IMR-90 (cell line): Measurements from ENCODE around the gene EML1.

Experiments used
- CTCF ChIP-seq: conservative IDR thresholded peaks from 2 replicates; pipeline ENCODE4 v1.5.1; 2012; ENCODE audit warnings: mild to moderate bottlenecking, low read depth, low read length, improper control_type of control experiment
- FOS ChIP-seq: fragments of 150-350 bp; IDR thresholded peaks from 2 replicates; pipeline ENCODE4 v1.6.1; 2016; ENCODE audit warnings: low read depth, low read length
- MAFK ChIP-seq: IDR thresholded peaks from 2 replicates; pipeline ENCODE4 v1.6.1; 2012; ENCODE audit warnings: low read depth, low read length, improper control_type of control experiment
- RFX5 ChIP-seq: IDR thresholded peaks from 2 replicates; pipeline ENCODE4 v1.8.0; 2012; ENCODE audit warnings: low read depth, mild to moderate bottlenecking, low read length, moderate library complexity

- TF ChIP-seq CTCF = no peak
- no peak for TF ChIP-seq RFX5
- no peak for TF ChIP-seq FOS
- no peak for TF ChIP-seq MAFK
Observed at GRCh38 chr14:99938376-99938775, 145.2 kb downstream of the EML1 start.
